GM19324 (cell line): ENCODE data around the gene PXK.
A peak's percentile ranks its signal among the peaks of the same experiment; 100 is the strongest.
"Not testable (repeated sequence)": the region's sequence is repeated elsewhere in the genome, so short reads cannot be mapped to it uniquely, and the experiment has no call there.

Source experiments
- ATAC-seq: cut with Tn5 transposase; IDR thresholded peaks from one replicate; pipeline ENCODE4 v1.9.1; 2021; ENCODE audit warnings: mild to moderate bottlenecking, moderate library complexity; ENCODE audit not compliant: unreplicated experiment, low FRiP score

Gene PXK

GRCh38 chr3:58414538-58415197 is 82.0 kb downstream of the PXK start:
- no peak for ATAC-seq

GRCh38 chr3:58416191-58416590 is 83.5 kb downstream of the PXK start:
- ATAC-seq: no peak

GRCh38 chr3:58417075-58417474 is 84.4 kb downstream of the PXK start:
- ATAC-seq: no peak

GRCh38 chr3:58418227-58418626 is 85.5 kb downstream of the PXK start:
- ATAC-seq: no peak

GRCh38 chr3:58419780-58420507 is 87.3 kb downstream of the PXK start:
- ATAC-seq: no peak

- ATAC-seq: no peak
Measured at GRCh38 chr3:58421004-58421403, 88.3 kb downstream of the PXK start.

- no peak for ATAC-seq
Measured at GRCh38 chr3:58422756-58423325, 90.1 kb downstream of the PXK start.

GRCh38 chr3:58424613-58425012 is 91.9 kb downstream of the PXK start:
- no peak for ATAC-seq

- ATAC-seq: no peak
Measured at GRCh38 chr3:58425782-58426181, 93.1 kb downstream of the PXK start.

- no peak for ATAC-seq
Measured at GRCh38 chr3:58427661-58428361, 95.1 kb downstream of the PXK start.

- ATAC-seq: no peak
Measured at GRCh38 chr3:58429657-58430056, 97.0 kb downstream of the PXK start.

GRCh38 chr3:58432905-58433304 is 100.2 kb downstream of the PXK start:
- no peak for ATAC-seq

- peak; percentile 97 for ATAC-seq
Measured at GRCh38 chr3:58433400-58434167, 100.9 kb downstream of the PXK start, which contains the start of gene PDHB. PDHB (minus strand) TSS chr3:58433832; CDS start chr3:58433809, 23 bp downstream.

GRCh38 chr3:58434168-58434504 is 101.4 kb downstream of the PXK start:
- no peak for ATAC-seq

GRCh38 chr3:58434511-58434910 is 101.8 kb downstream of the PXK start:
- no peak for ATAC-seq

- no peak for ATAC-seq
Measured at GRCh38 chr3:58434990-58435389, 102.3 kb downstream of the PXK start.

GRCh38 chr3:58437276-58437675 is 104.6 kb downstream of the PXK start:
- ATAC-seq: not testable (repeated sequence)

GRCh38 chr3:58440996-58441355 is 108.3 kb downstream of the PXK start:
- not testable (repeated sequence) for ATAC-seq

GRCh38 chr3:58441514-58442450 is 109.1 kb downstream of the PXK start:
- ATAC-seq: no peak
